ENCODE results near the gene FAM9C.

The FAM9C gene

GRCh38 chrX:13091111-13091765 lies 46.8 kb upstream of the FAM9C start:
- ATAC-seq, result no peak
- TF ChIP-seq ZFP30 (CRISPR knock-in tag; IDR thresholded peaks at IDR 0.05) (no peak), ZNF565 (CRISPR knock-in tag; conservative IDR thresholded peaks at IDR 0.05; ENCODE audit: low read depth) (no peak), POU6F1 (CRISPR knock-in tag; IDR thresholded peaks at IDR 0.05; ENCODE audit: borderline replicate concordance, low read depth) (no peak), GLIS3 (CRISPR knock-in tag; IDR thresholded peaks at IDR 0.05) (no peak), ZNF70 (CRISPR knock-in tag; IDR thresholded peaks at IDR 0.05) (no peak), ARNTL (CRISPR knock-in tag; IDR thresholded peaks at IDR 0.05; ENCODE audit: borderline replicate concordance, low read depth) (no peak), ZFP3 (CRISPR knock-in tag; IDR thresholded peaks at IDR 0.05) (no peak), TCF4 (CRISPR knock-in tag; IDR thresholded peaks at IDR 0.05; ENCODE audit: borderline replicate concordance) (no peak), CREB5 (CRISPR knock-in tag; IDR thresholded peaks at IDR 0.05; ENCODE audit: low read depth) (no peak), OSR1 (CRISPR knock-in tag; IDR thresholded peaks at IDR 0.05) (no peak), PPARA (CRISPR knock-in tag; IDR thresholded peaks at IDR 0.05; ENCODE audit: borderline replicate concordance) (no peak), TSHZ2 (CRISPR knock-in tag; IDR thresholded peaks at IDR 0.05) (no peak), CSRNP3 (CRISPR knock-in tag; IDR thresholded peaks at IDR 0.05) (no peak), SNAI2 (CRISPR knock-in tag; IDR thresholded peaks at IDR 0.05) (no peak), ZC3H10 (CRISPR knock-in tag; IDR thresholded peaks at IDR 0.05) (no peak)

GRCh38 chrX:13090339-13091110 lies 46.1 kb upstream of the FAM9C start:
- ATAC-seq, result 0 out of 3 replicates have a peak, but pooled peaks have one; percentile 15
- no peak for TF ChIP-seq CREB5 (CRISPR knock-in tag; IDR thresholded peaks at IDR 0.05; ENCODE audit: low read depth)
- no peak for TF ChIP-seq ARNTL (CRISPR knock-in tag; IDR thresholded peaks at IDR 0.05; ENCODE audit: borderline replicate concordance, low read depth)
- no peak for TF ChIP-seq TCF4 (CRISPR knock-in tag; IDR thresholded peaks at IDR 0.05; ENCODE audit: borderline replicate concordance)
- no peak for TF ChIP-seq OSR1 (CRISPR knock-in tag; IDR thresholded peaks at IDR 0.05)
- TF ChIP-seq ISL1 (CRISPR knock-in tag; IDR thresholded peaks at IDR 0.05), result no peak
- no peak for TF ChIP-seq PPARA (CRISPR knock-in tag; IDR thresholded peaks at IDR 0.05; ENCODE audit: borderline replicate concordance)
- TF ChIP-seq TSHZ2 (CRISPR knock-in tag; IDR thresholded peaks at IDR 0.05), result no peak
- TF ChIP-seq ZFP30 (CRISPR knock-in tag; IDR thresholded peaks at IDR 0.05), result no peak
- no peak for TF ChIP-seq CSDC2 (CRISPR knock-in tag; IDR thresholded peaks at IDR 0.05)
- TF ChIP-seq BACH2 (CRISPR knock-in tag; IDR thresholded peaks at IDR 0.05; ENCODE audit: borderline replicate concordance), result no peak
- no peak for TF ChIP-seq GLIS3 (CRISPR knock-in tag; IDR thresholded peaks at IDR 0.05)
- TF ChIP-seq ZC3H10 (CRISPR knock-in tag; IDR thresholded peaks at IDR 0.05), result no peak
- no peak for TF ChIP-seq RARB (CRISPR knock-in tag; IDR thresholded peaks at IDR 0.05)
